CD14-positive monocyte (primary cell): ENCODE results near the gene DLX4. TPM values are rescaled to one million over a fixed set of nuclear protein-coding genes. Genes with fewer than 3 reads are reported as not detected.

Experiments
- DNase-seq, 3 donors: peaks; one replicate each; pipeline ENCODE4 v3.0.0-alpha.2; 2011 to 2022
- H2AFZ ChIP-seq: 2 replicates; pipeline ENCODE4 v1.6.0; 2012; ENCODE audit warnings: mild to moderate bottlenecking, low read depth, low read length, inconsistent platforms; ENCODE audit not compliant: insufficient read depth, poor library complexity, severe bottlenecking
- H3K27ac ChIP-seq, 2 donors: 1 replicate in 1 of 2; 2 replicates in 1 of 2; pipeline ENCODE4 v1.5.1; 2012 to 2013; ENCODE audit warnings: low read length in 2 of 2, control low read depth in 1 of 2, inconsistent platforms in 1 of 2, low read depth in 1 of 2, mild to moderate bottlenecking in 1 of 2
- H3K27me3 ChIP-seq, 2 donors: one replicate each; pipeline versions ENCODE4 v1.6.0 to v1.6.1; 2011 to 2013; ENCODE audit warnings: low read length in 2 of 2; ENCODE audit not compliant: control insufficient read depth in 2 of 2, insufficient read depth in 2 of 2
- H3K36me3 ChIP-seq, 2 donors: replicated peaks in 1 of 2; 1 replicate in 1 of 2; 2 replicates in 1 of 2; pipeline versions ENCODE4 v1.5.1 to v1.6.1; 2012 to 2013; ENCODE audit warnings: low read length in 2 of 2, control low read depth in 1 of 2, inconsistent platforms in 1 of 2, mild to moderate bottlenecking in 1 of 2; ENCODE audit not compliant: insufficient read depth in 2 of 2, control insufficient read depth in 1 of 2
- H3K4me1 ChIP-seq, 2 donors: 1 replicate in 1 of 2; 2 replicates in 1 of 2; pipeline versions ENCODE4 v1.5.1 to v1.6.1; 2012 to 2013; ENCODE audit warnings: low read length in 2 of 2, control low read depth in 1 of 2, inconsistent platforms in 1 of 2, mild to moderate bottlenecking in 1 of 2, moderate library complexity in 1 of 2; ENCODE audit not compliant: insufficient read depth in 2 of 2, control insufficient read depth in 1 of 2
- H3K4me2 ChIP-seq: replicated peaks from 2 replicates; pipeline ENCODE3; 2012; ENCODE audit warnings: low read length, moderate library complexity, mild to moderate bottlenecking; ENCODE audit not compliant: poor library complexity, severe bottlenecking; ENCODE audit errors: extremely low read depth
- H3K4me3 ChIP-seq, 3 experiments: fragments of 200-600 bp in 1 of 3; sonication (generic) in 1 of 3; replicated peaks in 1 of 3; 1 replicate in 2 of 3; 2 replicates in 1 of 3; pipeline ENCODE4 v1.5.1; 2011 to 2013; ENCODE audit warnings: low read length in 3 of 3, mild to moderate bottlenecking in 3 of 3, control low read depth in 2 of 3, low read depth in 2 of 3, inconsistent platforms in 1 of 3, moderate library complexity in 1 of 3
- H3K79me2 ChIP-seq: 2 replicates; pipeline ENCODE4 v1.6.0; 2012; ENCODE audit warnings: mild to moderate bottlenecking, control low read depth, inconsistent platforms, low read length, moderate library complexity; ENCODE audit not compliant: insufficient read depth
- H3K9ac ChIP-seq: 2 replicates; pipeline ENCODE4 v1.6.0; 2017; ENCODE audit warnings: low read length, mild to moderate bottlenecking; ENCODE audit not compliant: insufficient read depth, poor library complexity, severe bottlenecking
- H3K9me3 ChIP-seq, 2 donors: replicated peaks in 1 of 2; 1 replicate in 1 of 2; 2 replicates in 1 of 2; pipeline versions ENCODE4 v1.5.1 to v1.6.1; 2012 to 2013; ENCODE audit warnings: low read length in 2 of 2, control low read depth in 1 of 2; ENCODE audit not compliant: control insufficient read depth in 1 of 2, insufficient read depth in 1 of 2
- H4K20me1 ChIP-seq: 2 replicates; pipeline ENCODE4 v1.6.0; 2012; ENCODE audit warnings: mild to moderate bottlenecking, low read length, control low read depth, moderate library complexity; ENCODE audit not compliant: insufficient read depth
- H3K27ac Mint-ChIP-seq, 7 donors: one replicate each; pipeline ENCODE4 v1.8.0; 2020; ENCODE audit warnings: mild to moderate bottlenecking in 7 of 7, mixed read lengths in 7 of 7, moderate library complexity in 6 of 7, inconsistent platforms in 2 of 7
- H3K27me3 Mint-ChIP-seq, 3 donors: one replicate each; pipeline ENCODE4 v1.8.0; 2021 to 2022; ENCODE audit warnings: low read depth in 3 of 3, mild to moderate bottlenecking in 3 of 3, mixed read lengths in 3 of 3, moderate library complexity in 3 of 3, inconsistent platforms in 1 of 3
- H3K36me3 Mint-ChIP-seq, 2 donors: one replicate each; pipeline ENCODE4 v1.8.0; 2020; ENCODE audit warnings: mixed read lengths in 2 of 2, inconsistent platforms in 1 of 2, mild to moderate bottlenecking in 1 of 2
- H3K4me1 Mint-ChIP-seq: one replicate; pipeline ENCODE4 v1.8.0; 2020; ENCODE audit warnings: mild to moderate bottlenecking, mixed read lengths
- H3K4me3 Mint-ChIP-seq, 2 donors: one replicate each; pipeline ENCODE4 v1.8.0; 2020; ENCODE audit warnings: mild to moderate bottlenecking in 2 of 2, mixed read lengths in 2 of 2, moderate library complexity in 1 of 2
- H3K9me3 Mint-ChIP-seq, 7 donors: one replicate each; pipeline ENCODE4 v1.8.0; 2020 to 2022; ENCODE audit warnings: mixed read lengths in 7 of 7, mild to moderate bottlenecking in 6 of 7, moderate library complexity in 6 of 7, inconsistent platforms in 2 of 7
- CTCF ChIP-seq: fragments of 200-600 bp; IDR thresholded peaks from one replicate; pipeline ENCODE4 v1.8.0; 2022; ENCODE audit warnings: antibody characterized with exemption, mild to moderate bottlenecking
- WGBS: methylation state at CpG from one replicate; pipeline ENCODE4 v1.1.5; 2013; ENCODE audit warnings: missing lambda C conversion rate; ENCODE audit not compliant: insufficient coverage; 5-methylcytosine and 5-hydroxymethylcytosine counted together
- intact Hi-C, 2 donors: fragments of 100-400 bp; cut with micrococcal nuclease; formaldehyde crosslinking; loops; one replicate each; pipeline versions ENCODE4 v1.15.0 to v1.15.1; 2023
- polyA plus RNA-seq, 3 donors: library from polyadenylated mRNA; depleted of rRNA in 1 of 3; unstranded in 2 of 3; stranded (reverse) in 1 of 3; fragments of 300-500 nt in 2 of 3; fragments of >200 nt in 1 of 3; fragmentation: Illumina TruSeq in 2 of 3; gene quantifications; 1 replicate in 2 of 3; 2 replicates in 1 of 3; pipeline ENCODE4 v1.2.3, GENCODE V29; 2012 to 2021

DLX4 gene
- polyA plus RNA-seq, 3 donors: 0.20 to 3.5 TPM; not detected in 1

- Histone ChIP-seq H3K4me2 (no peak overlapping the region), H3K79me2 (no peaks in the 10 kb centered on the region), H3K4me3 (no peak overlapping the region), H2AFZ (no peak overlapping the region), H4K20me1 (no peaks in the 10 kb centered on the region), H3K9ac (no peak overlapping the region), H3K27me3 (peaks cover 6 to 63% of the 10 kb centered on the region in 2 donors), H3K9me3 (no peaks in the 10 kb centered on the region), H3K27ac (no peak overlapping the region), H3K36me3 (no peaks in the 10 kb centered on the region), H3K4me1 (peaks cover 0 to 4% of the 10 kb centered on the region in 2 donors)
- TF ChIP-seq CTCF: no peak
- Mint-ChIP-seq H3K4me3 (peak overlapping the region in 1 of 2 donors; percentile 73), H3K27ac (no peak overlapping the region), H3K36me3 (no peaks in the 10 kb centered on the region), H3K9me3 (peaks cover 0 to 11% (median 2%) of the 10 kb centered on the region in 7 donors), H3K27me3 (peaks cover 67 to 94% (median 80%) of the 10 kb centered on the region in 3 donors), H3K4me1 (peaks cover 3% of the 10 kb centered on the region)
- DNase-seq: no peak
- 66% methylated on average over 5 of the region's 6 CpGs for WGBS
- intact Hi-C loops: no loop called here
Observed at GRCh38 chr17:49986396-49987289, 17.7 kb downstream of the DLX4 start.

- Mint-ChIP-seq H3K4me1 (peaks cover 3% of the 10 kb centered on the region), H3K4me3 (peak overlapping the region in 1 of 2 donors; percentile 35), H3K27ac (no peak overlapping the region), H3K9me3 (peaks cover 0 to 11% (median 2%) of the 10 kb centered on the region in 7 donors), H3K36me3 (peaks cover 0 to 2% of the 10 kb centered on the region in 2 donors), H3K27me3 (peaks cover 67 to 94% (median 80%) of the 10 kb centered on the region in 3 donors)
- Histone ChIP-seq H4K20me1 (no peaks in the 10 kb centered on the region), H3K27ac (no peak overlapping the region), H3K4me3 (no peak overlapping the region), H3K27me3 (peaks cover 11 to 69% of the 10 kb centered on the region in 2 donors), H3K9ac (no peak overlapping the region), H3K79me2 (no peaks in the 10 kb centered on the region), H3K36me3 (no peaks in the 10 kb centered on the region), H3K4me2 (no peak overlapping the region), H3K9me3 (peaks cover 0 to under 1% of the 10 kb centered on the region in 2 donors), H3K4me1 (peaks cover 0 to 4% of the 10 kb centered on the region in 2 donors), H2AFZ (no peak overlapping the region)
- no CpG with 5 or more reads among the region's 2 CpGs for WGBS
- no peak for TF ChIP-seq CTCF
- intact Hi-C loops: no loop called here
- no peak for DNase-seq
Observed at GRCh38 chr17:49987290-49987585, 18.2 kb downstream of the DLX4 start.
